GM12892 (cell line): ENCODE results near the gene BAZ2B.

ENCODE experiments used
- POLR2A ChIP-seq: IDR thresholded peaks from 2 replicates; pipeline ENCODE4 v1.6.1; 2011; ENCODE audit warnings: low read depth, low read length, control low read depth
- POLR2AphosphoS5 ChIP-seq: IDR thresholded peaks from 2 replicates; pipeline ENCODE4 v1.6.1; 2011; ENCODE audit warnings: low read depth, low read length, control low read depth
- TAF1 ChIP-seq: IDR thresholded peaks from 2 replicates; pipeline ENCODE4 v1.6.1; 2011; ENCODE audit warnings: low read depth, mild to moderate bottlenecking, control low read depth, low read length, borderline replicate concordance

DNA sequence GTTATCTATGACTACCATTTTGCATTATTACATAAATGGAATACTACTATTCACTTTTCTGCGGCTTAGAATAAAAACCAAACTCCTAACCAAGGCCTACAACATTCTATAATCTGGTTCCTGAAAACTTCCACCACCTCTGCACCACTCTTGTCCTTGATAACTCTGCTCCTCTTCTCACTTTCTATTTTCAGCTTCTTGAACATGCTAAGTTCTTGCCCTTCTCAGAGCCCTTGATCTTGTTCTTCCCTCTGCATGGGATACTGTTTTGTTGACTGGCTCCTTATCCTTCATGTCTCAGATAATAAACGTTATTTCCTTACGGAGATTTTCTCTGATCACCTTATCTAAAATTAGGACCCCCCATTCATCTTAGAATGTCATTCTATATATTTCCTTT is 264.4 kb downstream of the BAZ2B start:
- no peak for TF ChIP-seq TAF1
- TF ChIP-seq POLR2A = no peak
- TF ChIP-seq POLR2AphosphoS5 = no peak
